Astrocyte (in vitro differentiated cells and primary cell): ENCODE measurements around the gene PTPN9. TPM values are rescaled to one million over a fixed set of nuclear protein-coding genes. Genes with fewer than 3 reads are reported as not detected.

Experiments
- DNase-seq: peaks from one replicate; pipeline ENCODE4 v3.0.0-alpha.2; 2010; ENCODE audit warnings: low read depth
- FAIRE-seq: peaks from 2 replicates; lab custom pipeline; 2011; peaks lifted over from hg19 to GRCh38; lab: Jason Lieb, UNC
- H2AFZ ChIP-seq: 2 replicates; pipeline ENCODE4 v1.6.0; 2012; ENCODE audit warnings: low read depth, low read length, inconsistent platforms
- H3K27ac ChIP-seq: 2 replicates; pipeline ENCODE4 v1.5.1; 2011; ENCODE audit warnings: low read depth, low read length, inconsistent platforms
- H3K27me3 ChIP-seq: 2 replicates; pipeline ENCODE4 v1.6.0; 2011; ENCODE audit warnings: low read length, inconsistent platforms; ENCODE audit not compliant: insufficient read depth
- H3K36me3 ChIP-seq: 2 replicates; pipeline ENCODE4 v1.5.1; 2011; ENCODE audit warnings: low read length, inconsistent platforms; ENCODE audit not compliant: insufficient read depth
- H3K4me1 ChIP-seq: 2 replicates; pipeline ENCODE4 v1.5.1; 2011; ENCODE audit warnings: low read length, inconsistent platforms; ENCODE audit not compliant: insufficient read depth
- H3K4me2 ChIP-seq: 2 replicates; pipeline ENCODE4 v1.6.0; 2012; ENCODE audit warnings: low read length, inconsistent platforms
- H3K4me3 ChIP-seq: 2 replicates; pipeline ENCODE4 v1.5.1; 2011; ENCODE audit warnings: low read depth, mild to moderate bottlenecking, low read length, inconsistent platforms; ENCODE audit not compliant: insufficient read depth
- H3K79me2 ChIP-seq: 2 replicates; pipeline ENCODE4 v1.6.0; 2012; ENCODE audit warnings: mild to moderate bottlenecking, low read length, inconsistent platforms; ENCODE audit not compliant: insufficient read depth
- H3K9ac ChIP-seq: 2 replicates; pipeline ENCODE4 v1.6.0; 2012; ENCODE audit warnings: mild to moderate bottlenecking, low read length, inconsistent platforms
- H3K9me3 ChIP-seq: 2 replicates; pipeline ENCODE4 v1.5.1; 2012; ENCODE audit warnings: low read depth, mild to moderate bottlenecking, low read length, inconsistent platforms; ENCODE audit not compliant: insufficient read depth
- H4K20me1 ChIP-seq: 2 replicates; pipeline ENCODE4 v1.6.0; 2012; ENCODE audit warnings: low read length, inconsistent platforms; ENCODE audit not compliant: insufficient read depth
- H3K27ac Mint-ChIP-seq: one replicate; pipeline ENCODE4 v1.8.0; 2021; ENCODE audit warnings: mild to moderate bottlenecking, mixed read lengths; ENCODE audit not compliant: unreplicated experiment
- H3K27me3 Mint-ChIP-seq: one replicate; pipeline ENCODE4 v1.8.0; 2021; ENCODE audit warnings: low read depth, mixed read lengths; ENCODE audit not compliant: unreplicated experiment
- H3K36me3 Mint-ChIP-seq: one replicate; pipeline ENCODE4 v1.8.0; 2021; ENCODE audit warnings: low read depth, mixed read lengths; ENCODE audit not compliant: unreplicated experiment
- H3K4me1 Mint-ChIP-seq: one replicate; pipeline ENCODE4 v1.8.0; 2021; ENCODE audit warnings: low read depth, mixed read lengths; ENCODE audit not compliant: unreplicated experiment
- H3K4me3 Mint-ChIP-seq: one replicate; pipeline ENCODE4 v1.8.0; 2021; ENCODE audit warnings: mild to moderate bottlenecking, moderate library complexity, mixed read lengths; ENCODE audit not compliant: unreplicated experiment
- H3K9me3 Mint-ChIP-seq: one replicate; pipeline ENCODE4 v1.8.0; 2021; ENCODE audit warnings: mild to moderate bottlenecking, mixed read lengths; ENCODE audit not compliant: unreplicated experiment
- CTCF ChIP-seq: IDR thresholded peaks from 2 replicates; pipeline ENCODE4 v1.5.1; 2011; ENCODE audit warnings: low read depth, mild to moderate bottlenecking, inconsistent platforms, low read length, moderate library complexity; ENCODE audit not compliant: insufficient read depth
- EZH2 ChIP-seq: IDR thresholded peaks from 2 replicates; pipeline ENCODE4 v1.6.1; 2012; ENCODE audit warnings: mild to moderate bottlenecking, low read length, inconsistent platforms; ENCODE audit not compliant: insufficient read depth
- total RNA-seq: library from RNA; stranded (reverse); gene quantifications from 2 replicates; pipeline ENCODE4 v1.2.1, GENCODE V29; 2021

Gene PTPN9
- total RNA-seq, 1 donor from 2014 or later: 34.7 TPM

GRCh38 chr15:75416584-75416983, 162.5 kb downstream of the PTPN9 start:
- TF ChIP-seq CTCF (no peak), EZH2 (no peak)
- H3K9me3 Mint-ChIP-seq: no peaks in the 10 kb centered on the region
- no peak overlapping the region for H3K4me3 ChIP-seq
- H3K27ac Mint-ChIP-seq: no peak overlapping the region
- no peaks in the 10 kb centered on the region for H3K27me3 Mint-ChIP-seq
- H2AFZ ChIP-seq: no peak overlapping the region
- H3K9ac ChIP-seq: no peak overlapping the region
- H4K20me1 ChIP-seq: peaks cover 12% of the 10 kb centered on the region
- H3K27ac ChIP-seq: no peak overlapping the region
- H3K4me1 ChIP-seq: peaks cover 7% of the 10 kb centered on the region
- H3K9me3 ChIP-seq: no peaks in the 10 kb centered on the region
- DNase-seq (no peak), FAIRE-seq (no peak)
- no peaks in the 10 kb centered on the region for H3K27me3 ChIP-seq
- no peak overlapping the region for H3K4me2 ChIP-seq
- no peaks in the 10 kb centered on the region for H3K4me1 Mint-ChIP-seq
- H3K36me3 ChIP-seq: peaks cover 11% of the 10 kb centered on the region
- H3K79me2 ChIP-seq: no peaks in the 10 kb centered on the region
- peaks cover 25% of the 10 kb centered on the region for H3K36me3 Mint-ChIP-seq
- H3K4me3 Mint-ChIP-seq: no peak overlapping the region

Other genes with a start within 250 kb of the PTPN9 start
- 61.0 and 64.1 TPM in 2 replicates for gene COMMD4, start 243.3 kb downstream of the PTPN9 start, total RNA-seq
- gene NEIL1, start 232.3 kb downstream of the PTPN9 start, total RNA-seq: 4.9 and 5.1 TPM in 2 replicates
- gene MAN2C1, start 210.7 kb downstream of the PTPN9 start, total RNA-seq: 76.5 and 80.8 TPM in 2 replicates
- 49.9 and 54.0 TPM in 2 replicates for gene SIN3A, start 127.6 kb downstream of the PTPN9 start, total RNA-seq
- gene SNUPN, start 46.4 kb upstream of the PTPN9 start, total RNA-seq: 15.9 and 17.0 TPM in 2 replicates
- 43.9 and 48.4 TPM in 2 replicates for gene IMP3, start 60.9 kb upstream of the PTPN9 start, total RNA-seq
- gene SNX33, start 68.6 kb upstream of the PTPN9 start, total RNA-seq: 22.3 and 25.6 TPM in 2 replicates
- gene CSPG4, start 133.5 kb upstream of the PTPN9 start, total RNA-seq: 26.9 and 47.8 TPM in 2 replicates